GM18520 (cell line): Measurements from ENCODE around the gene CHURC1.

Source experiments
- ATAC-seq: cut with Tn5 transposase; IDR thresholded peaks from one replicate; pipeline ENCODE4 v1.9.1; 2021; ENCODE audit not compliant: unreplicated experiment

Gene CHURC1

DNA sequence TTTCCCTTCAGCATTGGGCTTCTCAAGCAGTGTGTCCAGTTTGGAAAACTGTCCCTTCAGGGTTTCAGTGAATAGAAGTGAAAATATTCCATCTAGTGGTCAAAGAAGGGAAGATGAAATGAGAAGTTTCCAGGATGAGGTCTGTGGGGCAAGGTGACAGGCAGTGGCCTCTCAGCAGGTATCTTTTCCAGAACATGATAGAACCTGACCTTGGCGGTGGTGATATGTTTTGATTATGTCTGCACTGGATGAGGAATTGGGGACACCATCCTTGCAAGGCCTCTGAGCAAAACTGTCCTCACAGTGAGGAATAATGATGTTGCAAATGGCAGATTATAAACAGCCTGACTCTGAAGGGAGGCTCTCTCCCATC lies 23.6 kb downstream of the CHURC1 start:
- no peak for ATAC-seq

DNA sequence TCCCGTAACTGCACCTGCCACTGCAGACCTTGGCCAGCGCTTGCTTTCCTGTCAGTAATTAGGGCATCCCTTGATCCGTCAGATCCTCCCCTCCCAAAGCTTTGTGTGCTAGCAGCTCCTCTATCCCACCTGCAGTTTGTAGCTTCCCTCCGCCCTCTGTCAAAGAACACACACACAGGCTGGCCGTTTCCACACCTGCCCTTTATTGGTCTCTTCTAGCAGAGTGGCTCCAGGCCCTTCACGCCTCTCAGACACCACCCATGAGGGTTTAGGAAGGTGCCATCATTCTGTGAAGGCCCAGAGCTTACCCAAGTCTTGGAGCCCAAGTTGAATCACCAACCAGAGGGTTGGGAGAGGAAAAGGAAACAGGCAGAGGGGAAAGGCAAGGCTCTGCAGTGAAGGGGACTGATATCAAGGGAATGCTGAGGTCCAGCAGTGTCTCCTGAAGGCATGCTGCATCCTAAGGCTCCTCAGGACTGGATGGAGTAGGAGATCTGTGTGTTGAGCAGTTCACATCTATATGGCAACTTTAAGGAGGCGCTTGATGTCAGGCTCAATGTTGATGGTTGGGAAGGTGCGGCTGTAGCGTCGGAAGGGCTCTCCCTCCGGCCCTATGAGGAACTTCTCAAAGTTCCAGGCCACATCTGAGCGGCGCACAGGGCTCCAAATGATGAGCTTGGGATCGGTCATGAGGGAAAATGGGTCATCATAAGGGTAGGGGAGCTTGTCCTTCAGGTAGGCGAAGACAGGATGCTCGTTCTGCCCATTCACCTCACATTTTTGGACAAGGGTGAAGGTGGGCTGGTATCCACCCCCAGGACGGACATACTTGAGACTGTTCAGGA lies 24.9 kb downstream of the CHURC1 start:
- no peak for ATAC-seq

DNA sequence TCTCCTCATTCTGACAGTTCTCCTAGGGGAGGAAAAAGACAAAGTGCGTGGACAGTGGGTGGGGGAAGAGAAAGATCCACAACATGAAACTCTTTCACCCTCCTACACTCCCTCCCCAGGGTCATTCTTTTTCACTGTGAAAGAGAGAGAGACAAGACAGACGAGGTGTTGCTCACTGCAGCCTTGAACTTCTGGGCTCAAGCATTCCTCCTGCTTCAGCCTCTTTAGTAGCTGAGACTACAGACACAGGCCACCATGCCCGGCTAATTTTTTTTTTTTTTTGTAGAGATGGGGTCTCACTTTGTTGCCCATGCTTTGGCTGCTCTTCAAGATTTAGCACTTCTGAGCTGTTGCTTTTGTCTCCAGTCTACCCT lies 25.5 kb downstream of the CHURC1 start:
- ATAC-seq = no peak

DNA sequence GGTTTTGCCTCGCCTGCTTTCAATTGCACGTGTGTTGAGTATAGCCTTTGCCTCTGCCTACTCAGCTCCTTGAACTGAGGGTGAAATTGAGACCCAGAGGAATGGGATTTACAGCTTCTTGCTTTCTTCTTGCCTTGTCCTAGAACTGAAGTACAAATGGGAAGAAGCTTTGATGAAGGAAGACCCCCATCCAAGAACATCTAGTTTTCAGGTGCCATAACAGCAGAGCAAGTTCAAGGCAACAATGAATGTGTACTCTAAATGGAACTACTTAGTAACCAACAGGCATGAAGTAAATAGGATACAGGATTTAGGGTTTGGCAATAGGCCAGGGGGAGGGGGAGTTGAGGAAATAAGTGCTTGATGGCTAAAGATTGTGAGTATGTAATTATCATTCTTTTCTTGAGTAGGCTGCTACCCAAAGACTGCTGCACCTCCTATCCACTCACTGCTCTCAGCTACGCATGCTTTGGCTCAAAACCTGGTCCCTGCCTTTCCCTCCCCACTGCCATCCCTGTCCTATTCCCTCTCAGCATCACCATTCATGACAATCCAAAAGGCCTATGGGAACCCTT lies 26.2 kb downstream of the CHURC1 start:
- no peak for ATAC-seq

DNA sequence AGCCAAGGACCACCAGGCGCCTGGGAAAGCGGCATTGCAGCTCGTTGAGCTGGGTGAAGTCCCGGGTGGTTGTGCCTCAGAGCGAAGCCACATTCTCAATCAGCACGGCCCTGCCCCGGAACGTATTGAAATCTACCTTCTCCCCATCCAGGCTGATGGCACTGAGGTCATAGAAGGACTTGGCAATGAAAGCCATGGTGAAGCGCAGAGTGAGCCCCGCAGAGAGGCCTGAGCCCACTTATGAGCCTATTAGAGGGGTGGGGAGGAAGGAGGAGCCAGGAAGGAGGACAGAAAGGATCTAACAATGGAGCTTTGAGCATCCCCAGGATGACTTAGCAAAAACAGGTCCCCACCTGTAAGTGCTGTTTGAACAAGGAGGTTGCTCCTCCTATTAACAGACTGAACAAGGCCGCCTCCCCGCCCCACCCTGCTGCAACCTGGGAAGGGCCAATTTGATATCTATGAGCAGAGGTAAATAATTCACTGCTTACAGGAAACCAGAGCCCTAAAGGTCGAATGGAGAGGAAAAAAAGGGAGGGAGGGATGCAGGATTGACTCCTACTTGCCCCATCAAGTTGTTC lies 28.4 kb downstream of the CHURC1 start, which contains the start of gene GPX2:
Gene GPX2, minus strand, starts transcription at position 215 of the 581 bp plus-strand sequence. Its CDS starts 19 bp downstream, at position 196.
- ATAC-seq = no peak

DNA sequence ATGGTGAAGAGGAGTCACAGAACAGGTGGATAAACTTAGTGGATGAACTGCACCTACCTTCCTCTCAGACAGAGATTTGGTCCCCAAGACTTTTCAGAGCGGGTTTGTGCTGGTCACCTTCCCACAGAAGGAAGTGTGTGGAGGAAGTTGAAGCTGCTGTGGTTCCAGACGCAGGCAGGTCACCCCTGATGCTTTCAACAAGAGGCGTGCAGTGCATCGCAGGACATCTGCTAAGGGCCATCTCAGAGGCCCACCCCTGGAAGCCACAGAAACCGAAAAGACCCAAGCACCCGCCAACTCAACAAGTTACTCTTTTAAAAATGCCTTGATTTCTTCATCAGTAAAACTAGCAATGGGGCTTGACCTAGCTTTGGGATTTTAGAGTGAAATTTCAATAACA lies 29.3 kb downstream of the CHURC1 start:
- ATAC-seq = no peak

DNA sequence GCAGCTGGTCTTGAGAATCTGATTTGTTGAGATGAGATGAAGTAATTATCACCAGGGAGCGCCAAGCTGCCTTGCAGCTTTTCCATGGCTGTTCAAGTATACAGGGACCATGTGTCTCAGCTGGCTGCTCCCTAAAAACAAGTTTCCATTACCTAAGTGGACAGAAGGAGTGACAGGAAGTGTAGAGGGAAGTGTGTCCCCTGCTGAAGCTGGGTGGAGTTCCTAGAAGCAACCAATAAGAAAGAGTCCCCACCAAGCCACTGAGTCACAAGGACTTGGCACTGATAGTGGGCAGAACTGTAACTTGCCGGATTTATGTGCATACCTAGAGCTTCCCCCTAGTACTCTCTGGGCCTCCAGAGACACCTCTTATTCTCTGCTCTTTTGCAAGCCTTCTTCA lies 29.8 kb downstream of the CHURC1 start:
- ATAC-seq = no peak

DNA sequence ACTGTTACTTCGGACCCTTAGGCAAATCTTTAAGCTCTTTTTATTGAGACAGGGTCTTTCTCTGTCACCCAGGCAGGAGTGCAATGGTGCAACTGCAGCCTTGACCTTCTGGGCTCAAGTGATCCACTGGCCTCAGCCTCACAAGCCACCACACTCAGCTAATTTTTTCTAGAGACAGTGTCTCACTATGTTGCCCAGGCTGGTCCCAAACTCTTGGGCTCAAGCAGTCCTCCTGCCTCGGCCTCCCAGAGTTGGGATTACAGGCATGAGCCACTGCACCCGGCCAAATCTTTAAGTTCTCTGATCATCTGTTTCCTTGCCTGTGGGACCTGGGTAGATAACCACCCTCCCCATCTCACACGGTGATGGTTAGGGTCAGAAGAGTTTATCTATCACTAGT lies 30.6 kb downstream of the CHURC1 start:
- ATAC-seq = no peak

DNA sequence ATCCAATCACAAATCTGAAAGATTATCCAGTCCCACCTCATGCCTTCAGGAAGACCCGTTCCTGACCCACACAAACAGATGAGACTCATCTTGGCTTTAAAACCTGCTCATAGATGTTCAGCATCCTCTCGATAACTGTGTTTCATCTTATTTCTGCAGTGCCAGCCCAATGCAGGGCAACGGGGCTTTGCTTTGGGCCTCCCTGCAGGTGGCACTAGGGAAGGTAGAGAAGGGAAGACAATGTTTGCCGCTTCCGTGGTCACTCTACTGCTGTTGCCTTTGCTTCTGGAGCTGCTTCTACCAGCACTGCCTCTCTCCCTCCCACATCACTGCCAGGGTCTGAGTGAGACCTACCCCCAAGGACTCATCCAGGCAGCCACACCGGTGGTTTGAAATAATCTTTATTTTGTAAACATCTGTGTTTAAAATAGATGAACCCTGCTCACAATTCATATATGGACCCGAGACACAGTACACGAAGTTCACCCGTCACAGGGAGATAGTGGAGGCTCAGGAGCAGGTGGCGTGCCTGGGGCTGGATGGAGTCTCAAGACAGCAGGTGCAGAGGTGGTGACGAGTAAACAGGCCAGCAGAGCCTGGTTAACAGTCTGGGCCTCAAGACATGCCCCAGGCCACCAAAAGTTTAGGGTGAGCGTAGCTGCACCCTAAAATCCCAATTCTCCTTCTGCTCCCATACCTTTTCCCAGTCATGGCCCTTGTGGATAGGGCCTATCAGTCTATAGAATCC lies 31.4 kb downstream of the CHURC1 start:
- ATAC-seq = no peak

DNA sequence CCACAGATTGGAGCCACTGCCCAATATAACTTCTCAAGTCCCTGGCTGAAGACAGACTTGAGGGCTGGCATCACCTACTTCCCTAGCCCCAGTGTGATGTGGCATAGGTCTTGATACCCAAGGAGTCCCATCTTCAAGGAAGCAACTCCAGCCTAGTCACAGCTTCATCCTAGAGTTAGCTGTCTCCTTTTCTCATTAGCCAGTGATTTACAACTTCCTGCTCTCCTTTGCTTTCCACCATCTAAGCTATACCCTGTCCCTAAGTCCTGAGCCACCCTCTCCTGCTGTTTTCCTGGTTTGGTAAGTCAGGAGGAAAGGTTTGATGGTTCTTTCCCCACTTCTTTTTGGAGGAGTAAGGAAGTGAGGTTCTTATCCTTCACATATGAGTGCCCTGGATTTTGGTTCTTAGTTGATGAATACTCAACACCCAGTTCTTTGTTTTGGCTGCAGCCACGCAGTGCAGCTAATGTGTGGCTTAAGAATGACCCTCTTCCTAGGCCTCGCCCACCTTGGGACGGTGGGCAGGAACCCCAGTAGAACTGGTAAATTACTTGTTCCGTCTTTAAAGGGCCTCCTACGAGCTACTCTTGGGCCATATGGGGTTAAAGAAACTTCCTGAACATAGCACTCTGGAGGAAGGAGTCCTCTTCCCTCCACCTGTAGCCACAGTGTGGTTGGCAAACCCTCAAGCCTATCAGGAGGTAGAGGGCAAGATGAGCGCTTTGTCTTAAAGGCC lies 32.2 kb downstream of the CHURC1 start:
- no peak for ATAC-seq

DNA sequence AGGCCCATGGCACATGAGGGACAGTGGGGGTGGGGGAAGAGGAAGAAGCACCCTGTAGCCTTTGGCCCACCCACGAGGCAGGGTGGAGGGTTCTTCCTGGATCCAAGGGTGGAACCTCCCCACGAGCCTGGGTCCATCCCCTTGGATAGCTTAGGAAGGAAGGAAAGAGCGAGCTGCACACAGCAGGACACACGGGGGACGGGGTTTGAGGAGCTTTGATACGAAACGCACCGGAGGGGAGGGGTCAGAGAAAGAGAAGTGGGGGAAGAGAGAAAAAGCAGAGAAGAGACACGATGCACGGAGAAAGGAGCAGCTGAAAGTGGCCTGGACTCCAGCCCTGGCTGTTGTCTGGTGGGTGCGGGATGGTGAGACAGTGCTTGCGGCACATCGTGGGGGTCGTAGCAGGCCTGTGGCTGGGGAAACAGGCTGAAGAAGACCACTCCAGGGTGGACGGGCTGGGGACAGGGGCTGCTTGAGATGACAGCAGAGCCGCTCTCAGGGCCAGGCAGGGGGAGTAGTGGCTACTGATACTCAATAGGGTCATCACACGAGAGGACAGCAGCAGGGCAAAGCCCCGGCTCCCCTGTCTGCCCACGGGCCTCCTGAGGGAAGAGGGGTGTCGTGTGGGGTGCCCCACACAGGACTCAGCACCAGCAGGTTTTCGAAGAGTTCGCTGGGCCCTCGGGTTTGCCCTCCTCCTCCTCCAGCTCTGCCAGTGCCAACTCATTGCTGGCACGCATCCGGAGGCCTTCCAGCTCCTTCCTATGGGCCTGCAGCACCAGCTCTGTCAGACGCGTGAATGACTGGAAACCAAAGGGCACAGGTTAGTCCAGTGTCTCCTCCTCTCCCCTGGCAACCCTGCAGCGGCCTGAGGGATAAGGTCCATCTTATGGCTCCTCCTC lies 33.7 kb downstream of the CHURC1 start:
- ATAC-seq = no peak

DNA sequence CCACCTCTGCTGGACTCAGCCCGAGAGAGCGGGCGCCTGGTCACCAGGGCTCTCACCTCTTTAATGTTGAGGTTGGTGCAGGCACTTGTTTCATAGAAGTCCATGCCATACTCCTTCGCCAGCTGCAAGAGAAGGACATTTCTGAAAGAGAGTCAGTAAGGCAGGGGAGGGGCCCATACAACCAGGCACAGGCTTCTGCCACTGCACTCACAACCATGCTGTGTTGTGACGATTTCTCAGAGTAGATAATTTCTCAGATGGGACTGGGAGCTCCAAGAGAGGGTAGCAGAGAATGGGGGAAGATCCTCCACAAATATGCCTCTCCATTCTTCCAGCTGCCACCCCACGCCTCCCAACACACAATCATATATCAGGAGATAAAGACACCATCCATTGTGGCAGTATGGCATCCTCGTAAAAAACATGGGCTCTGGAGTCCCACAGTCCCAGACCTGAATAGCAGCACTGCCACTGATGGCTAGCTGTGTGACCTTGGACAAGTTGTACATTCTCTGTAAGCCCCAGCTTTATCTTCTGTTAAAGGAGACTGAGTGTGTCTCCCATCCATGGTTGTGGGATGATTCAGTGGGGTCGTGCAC lies 34.5 kb downstream of the CHURC1 start:
- ATAC-seq = no peak

DNA sequence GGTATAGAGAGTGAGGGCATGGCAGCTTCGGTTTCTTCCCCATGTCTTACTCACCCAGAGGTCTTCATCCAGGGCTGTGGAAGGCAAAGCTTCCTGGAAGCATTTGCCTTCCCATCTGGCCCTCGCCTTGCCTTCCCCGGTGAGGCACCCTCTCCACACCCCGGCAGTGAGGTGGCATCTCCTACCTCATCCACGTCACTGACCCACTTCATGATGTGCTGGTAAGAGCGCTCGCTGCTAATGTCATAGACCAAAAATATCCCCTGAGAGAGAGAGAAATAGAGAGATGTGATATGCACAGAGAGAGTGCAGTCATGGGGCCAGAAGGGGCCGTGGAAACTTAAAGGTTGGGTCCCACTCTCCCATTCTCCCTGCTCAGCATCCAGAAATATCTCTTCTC lies 36.6 kb downstream of the CHURC1 start:
- ATAC-seq = no peak

DNA sequence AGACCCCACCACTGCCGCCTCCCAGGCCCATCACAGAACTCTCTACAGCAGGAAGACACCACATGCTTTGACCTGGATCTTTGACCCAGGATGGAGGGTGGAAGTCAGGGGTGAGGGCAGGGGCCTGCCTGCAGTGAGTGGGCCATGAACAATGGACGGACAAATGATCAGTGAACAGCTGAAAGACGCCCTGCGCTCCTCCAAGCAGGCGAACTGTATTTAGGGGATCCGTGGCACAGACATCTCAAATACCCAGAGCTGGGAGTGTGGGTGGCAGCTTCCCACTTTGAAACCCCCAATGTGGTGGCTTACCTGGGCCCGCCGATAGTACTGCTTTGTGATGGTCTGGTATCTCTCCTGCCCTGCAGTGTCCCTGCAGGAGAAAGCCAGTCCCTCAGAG lies 37.0 kb downstream of the CHURC1 start:
- no peak for ATAC-seq

DNA sequence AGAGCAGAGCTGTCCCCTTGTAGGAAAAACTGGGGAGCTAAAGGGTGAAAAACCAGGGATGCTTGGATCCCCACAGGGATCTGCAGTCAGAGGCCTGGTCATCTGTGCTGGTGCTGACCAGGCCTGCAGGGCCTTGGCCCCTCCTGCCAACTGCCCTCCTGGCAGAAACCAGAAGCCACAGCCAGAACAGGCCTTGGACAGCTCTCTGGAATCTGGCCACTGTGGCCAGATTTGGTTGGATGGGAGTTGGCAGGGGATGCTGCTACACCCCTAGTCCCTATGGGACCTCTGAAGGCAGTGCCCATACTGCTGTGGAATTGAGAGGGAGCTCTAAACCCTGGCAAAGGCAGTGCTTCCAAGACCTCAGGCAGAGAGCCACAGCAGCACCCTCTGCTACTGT lies 37.5 kb downstream of the CHURC1 start:
- ATAC-seq = no peak

DNA sequence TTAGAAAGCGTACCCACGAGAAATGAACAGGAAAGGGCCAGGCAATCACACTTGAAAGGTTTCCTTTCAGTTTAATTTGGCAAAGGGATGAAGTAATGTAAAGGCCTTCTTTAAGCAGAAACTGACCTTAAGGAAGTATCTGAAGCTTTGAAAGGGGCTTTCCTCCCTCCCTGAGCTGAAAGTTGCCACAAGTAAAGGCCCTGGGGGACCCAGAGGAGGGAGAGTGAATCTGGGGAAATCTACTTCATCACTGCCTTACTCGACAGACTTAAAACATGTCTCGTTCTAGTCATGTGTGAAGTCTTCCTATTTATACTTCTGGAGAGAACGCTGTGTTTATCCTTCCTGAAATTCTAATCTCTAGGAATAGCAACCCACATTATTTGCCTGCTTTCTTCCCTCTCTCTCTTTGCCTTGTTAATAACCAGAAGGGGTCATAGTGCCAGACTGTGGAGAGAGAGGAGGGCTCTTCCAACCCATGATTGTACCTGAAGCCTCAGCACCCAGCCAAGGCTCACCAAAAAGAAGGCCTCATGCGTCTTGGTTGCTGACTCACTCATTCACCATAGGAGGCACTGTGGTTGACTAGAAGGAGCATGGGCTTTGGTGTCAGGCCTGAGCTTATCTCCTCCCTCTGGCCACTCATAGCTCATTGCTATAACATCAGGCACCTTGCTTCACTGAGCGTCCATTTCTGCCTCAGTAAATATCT lies 38.5 kb downstream of the CHURC1 start:
- ATAC-seq = peak; percentile 54

DNA sequence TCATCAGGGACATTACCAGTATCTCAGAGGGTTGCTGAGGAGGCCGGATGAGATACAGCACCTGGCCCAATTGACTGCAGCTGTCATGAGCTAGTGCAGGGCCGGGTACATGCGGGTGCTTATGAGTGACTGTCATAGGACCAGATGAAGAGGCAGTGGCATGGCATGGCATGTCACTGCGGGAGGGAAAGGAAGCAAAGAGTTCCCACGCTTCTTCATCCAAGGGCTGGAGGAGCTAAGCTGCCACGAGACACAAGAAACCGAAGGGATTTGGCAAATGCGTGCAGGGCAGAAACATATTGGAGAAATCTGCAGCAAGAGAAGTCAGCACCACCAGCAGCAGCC lies 39.0 kb downstream of the CHURC1 start:
- no peak for ATAC-seq

DNA sequence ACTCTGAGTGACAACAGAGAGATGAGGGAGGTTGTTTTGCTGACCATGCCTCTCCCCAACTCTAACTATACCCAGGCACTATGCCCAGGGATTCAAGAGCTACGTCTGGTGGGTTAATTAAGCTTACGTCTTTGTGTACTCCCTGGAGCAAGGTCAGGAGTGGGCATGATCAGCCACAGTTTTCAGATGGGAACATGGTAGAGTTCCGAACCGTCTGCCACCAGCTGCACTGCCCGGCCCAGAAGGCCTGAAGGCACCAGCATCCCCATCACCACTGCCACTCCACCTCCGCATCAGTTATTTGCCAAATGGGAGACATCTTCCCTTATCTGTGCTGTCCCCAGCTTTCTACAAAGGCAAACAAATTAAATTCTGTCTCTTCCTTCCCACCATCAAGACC lies 39.4 kb downstream of the CHURC1 start:
- ATAC-seq = no peak
